Brain microvascular endothelial cell (primary cell): Measurements from ENCODE around the gene CELF2.

Source experiments
- DNase-seq: peaks from one replicate; pipeline ENCODE4 v3.0.0-alpha.2; 2020
- H3K27ac ChIP-seq: fragments of 250-450 bp; sonication (Bioruptor Pico); 2 replicates; pipeline ENCODE4 v1.5.1; 2020; ENCODE audit warnings: mild to moderate bottlenecking, moderate library complexity
- H3K27me3 ChIP-seq: fragments of 250-450 bp; sonication (Bioruptor Pico); replicated peaks from 2 replicates; pipeline ENCODE4 v1.5.1; 2020; ENCODE audit warnings: mild to moderate bottlenecking
- H3K36me3 ChIP-seq: fragments of 250-450 bp; sonication (Bioruptor Pico); replicated peaks from 2 replicates; pipeline ENCODE4 v1.5.1; 2020; ENCODE audit warnings: mild to moderate bottlenecking
- H3K4me3 ChIP-seq: 2 replicates; pipeline ENCODE4 v1.5.1; 2011; ENCODE audit warnings: low read depth, mild to moderate bottlenecking, control low read depth, low read length, moderate library complexity
- CTCF ChIP-seq: IDR thresholded peaks from 2 replicates; pipeline ENCODE4 v1.5.1; 2011; ENCODE audit warnings: low read depth, mild to moderate bottlenecking, moderate library complexity, low read length, control low read depth, inconsistent platforms; ENCODE audit errors: missing control alignments
- in situ Hi-C: cut with HindIII; loops from 2 replicates; pipeline ENCODE4 v1.10.0; 2017; ENCODE audit warnings: low sequenced_read_pairs, low pct_ligation_motif_present

The CELF2 gene

DNA sequence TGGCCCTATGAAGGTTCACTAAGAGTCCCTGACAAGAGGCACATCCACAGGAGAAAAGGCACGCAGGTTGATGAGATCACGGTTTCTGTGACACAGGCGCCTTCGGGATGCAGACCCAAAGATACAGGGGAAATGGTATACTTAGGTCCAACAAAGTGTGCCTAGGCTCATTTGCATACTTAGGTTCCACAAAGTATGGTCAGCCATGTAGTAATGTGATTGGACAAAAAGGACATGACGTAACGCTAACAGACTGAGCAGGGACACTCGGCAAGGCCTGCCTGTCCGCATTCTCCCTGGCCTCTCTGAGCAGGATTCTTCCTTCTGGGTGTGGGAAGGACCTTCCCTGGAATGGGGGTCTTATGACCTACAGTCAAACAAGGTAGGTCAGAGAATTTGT, 190.6 kb downstream of the CELF2 start:
- H3K27me3 ChIP-seq: no peaks in the 10 kb centered on the region
- H3K4me3 ChIP-seq: no peak overlapping the region
- H3K36me3 ChIP-seq: no peaks in the 10 kb centered on the region
- in situ Hi-C loops: no loop called here
- no peak for TF ChIP-seq CTCF
- DNase-seq: no peak
- no peak overlapping the region for H3K27ac ChIP-seq

DNA sequence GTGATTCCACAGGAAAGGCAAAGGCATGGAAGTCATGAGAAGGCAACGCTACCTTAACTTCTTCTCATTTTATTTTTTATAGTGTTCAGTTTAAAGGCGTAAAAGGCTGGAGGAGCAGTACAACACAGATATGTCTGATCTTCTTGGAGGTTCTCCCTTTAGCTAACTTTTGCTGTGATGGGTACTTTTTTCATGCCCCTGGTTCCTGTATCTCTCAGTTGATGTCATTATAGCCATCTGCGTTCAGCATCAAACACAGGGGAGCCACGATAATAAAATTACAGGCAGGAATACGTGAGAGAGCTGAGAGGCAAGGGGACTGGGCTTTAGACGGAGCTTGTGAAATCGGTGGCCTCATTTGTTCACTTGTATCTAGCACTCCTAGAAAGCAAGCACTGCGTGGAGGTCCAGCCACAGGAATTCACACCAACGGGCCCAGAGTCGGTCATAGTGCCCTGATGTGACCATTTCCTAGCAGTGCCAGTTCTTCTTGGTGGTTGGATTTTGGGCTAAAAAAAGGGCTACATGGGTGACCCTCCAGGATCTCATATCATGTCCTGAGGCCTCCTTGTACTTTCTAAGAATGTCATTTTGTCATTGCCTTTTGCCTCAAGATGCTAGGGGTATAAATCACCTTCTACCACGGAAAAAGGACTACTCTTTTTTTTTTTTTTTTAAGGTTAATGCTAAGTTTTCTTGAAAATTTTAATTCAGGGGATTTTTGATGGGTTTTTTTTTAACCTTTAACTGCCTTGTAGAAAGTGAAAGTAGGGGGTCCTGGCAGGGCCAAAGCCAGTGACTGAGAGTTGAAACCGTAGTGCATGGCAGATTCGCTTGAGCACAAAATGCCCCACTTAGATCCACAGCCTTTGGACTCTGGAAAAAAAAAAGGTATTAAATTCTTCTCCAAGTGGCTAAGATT, 191.5 kb downstream of the CELF2 start:
- DNase-seq: no peak
- Histone ChIP-seq H3K4me3 (no peak overlapping the region), H3K27ac (no peak overlapping the region), H3K36me3 (no peaks in the 10 kb centered on the region), H3K27me3 (no peaks in the 10 kb centered on the region)
- TF ChIP-seq CTCF: no peak
- in situ Hi-C loops: no loop called here

- Histone ChIP-seq H3K27ac (no peak overlapping the region), H3K27me3 (no peaks in the 10 kb centered on the region), H3K36me3 (no peaks in the 10 kb centered on the region), H3K4me3 (no peak overlapping the region)
- no peak for TF ChIP-seq CTCF
- no peak for DNase-seq
- in situ Hi-C loops: no loop called here
These were observed 192.1 kb downstream of the CELF2 start for GRCh38 chr10:11209830-11210181.

- no peaks in the 10 kb centered on the region for H3K27me3 ChIP-seq
- H3K36me3 ChIP-seq: no peaks in the 10 kb centered on the region
- no peak overlapping the region for H3K4me3 ChIP-seq
- in situ Hi-C loops: no loop called here
- H3K27ac ChIP-seq: no peak overlapping the region
- no peak for TF ChIP-seq CTCF
- DNase-seq: no peak
These were observed 192.7 kb downstream of the CELF2 start for GRCh38 chr10:11210211-11210922.

GRCh38 chr10:11212288-11213085, 194.8 kb downstream of the CELF2 start:
- H3K36me3 ChIP-seq: no peaks in the 10 kb centered on the region
- no peaks in the 10 kb centered on the region for H3K27me3 ChIP-seq
- in situ Hi-C loops: no loop called here
- TF ChIP-seq CTCF: no peak
- no peak for DNase-seq
- no peak overlapping the region for H3K27ac ChIP-seq
- no peak overlapping the region for H3K4me3 ChIP-seq
